Activated gamma-delta T cell treated with anti-CD3 and anti-CD28 coated beads, Interleukin-2, amount 50 U/mL, for 16 hours (primary cell): ENCODE measurements around the gene NEGR1.

ENCODE experiments used
- DNase-seq: peaks from one replicate; pipeline ENCODE4 v3.0.0-alpha.2; 2020; ENCODE audit warnings: low read depth

The NEGR1 gene

DNA sequence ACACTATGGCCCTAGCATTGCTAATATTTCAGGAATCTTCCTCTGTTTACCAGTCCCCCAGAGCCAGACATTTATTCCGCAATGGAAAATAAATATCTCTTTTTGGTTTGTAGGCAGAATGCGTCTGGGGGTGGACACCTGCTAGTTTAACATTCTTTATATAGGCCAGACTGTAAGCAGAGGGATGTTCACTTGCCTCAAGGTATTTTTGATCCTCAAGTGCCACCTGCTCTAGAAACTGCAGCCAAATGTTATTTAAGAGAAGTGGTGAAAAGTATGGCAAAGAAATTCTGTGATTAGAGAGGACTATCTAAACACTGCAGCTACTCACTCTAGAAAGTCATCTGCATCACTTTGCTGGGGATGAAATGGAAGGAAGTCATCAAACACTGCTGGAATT, 164.7 kb downstream of the NEGR1 start:
- DNase-seq, result no peak

DNA sequence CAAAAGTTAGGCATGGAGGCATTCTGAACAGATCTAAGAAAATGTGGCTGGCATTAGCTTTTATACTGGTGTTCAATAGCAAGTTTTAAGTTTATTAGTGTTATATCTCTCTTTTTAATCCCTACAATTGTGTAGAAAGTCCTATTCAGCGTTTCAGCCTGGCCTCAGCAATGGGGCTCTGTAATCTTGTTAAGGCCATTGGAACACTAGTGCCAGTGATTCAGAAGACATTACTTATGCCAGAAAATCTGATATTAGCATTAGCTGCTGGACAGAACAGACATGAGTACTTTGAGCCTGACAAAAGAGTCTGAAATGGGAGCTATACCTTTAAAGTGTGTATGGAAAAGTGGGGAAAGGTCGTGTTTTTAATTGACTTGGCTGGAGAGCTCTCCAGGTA, 167.0 kb downstream of the NEGR1 start:
- no peak for DNase-seq

DNA sequence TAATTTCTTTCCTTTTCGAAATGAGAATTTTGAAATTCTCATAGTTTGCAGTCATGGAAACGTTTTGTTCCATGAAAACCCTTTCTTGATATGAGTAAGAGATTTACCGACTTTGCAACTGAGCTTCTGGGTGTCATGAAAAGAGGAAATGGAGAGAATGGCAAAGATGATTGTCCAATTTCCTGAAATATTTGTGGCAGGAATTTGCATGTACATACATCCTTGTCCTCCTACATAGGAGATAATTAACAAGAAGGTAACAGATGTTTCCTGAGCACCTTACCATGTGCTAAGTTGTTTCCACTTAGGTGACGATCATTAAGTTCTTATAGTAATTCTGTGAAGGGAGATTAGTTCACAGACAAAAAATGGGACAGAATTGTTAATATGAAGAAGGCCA, 170.7 kb downstream of the NEGR1 start:
- DNase-seq, result no peak

DNA sequence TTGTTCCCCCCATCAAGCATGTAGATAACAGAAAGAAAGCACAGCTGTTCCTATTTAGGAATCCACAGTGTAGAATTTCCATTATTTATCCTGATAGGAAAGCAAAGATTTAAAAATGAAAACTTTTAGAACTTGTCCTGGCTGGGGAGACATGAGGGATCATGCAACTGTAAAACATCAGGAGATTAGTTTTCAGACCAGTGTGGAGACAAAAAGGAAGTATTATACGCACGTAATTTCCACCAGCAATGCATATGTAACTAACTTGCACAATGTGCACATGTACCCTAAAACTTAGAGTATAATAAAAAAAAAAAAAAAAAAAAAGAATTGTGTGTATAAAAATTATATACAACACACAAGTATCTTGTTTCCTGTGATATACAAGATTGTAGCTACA, 172.4 kb downstream of the NEGR1 start:
- no peak for DNase-seq

DNA sequence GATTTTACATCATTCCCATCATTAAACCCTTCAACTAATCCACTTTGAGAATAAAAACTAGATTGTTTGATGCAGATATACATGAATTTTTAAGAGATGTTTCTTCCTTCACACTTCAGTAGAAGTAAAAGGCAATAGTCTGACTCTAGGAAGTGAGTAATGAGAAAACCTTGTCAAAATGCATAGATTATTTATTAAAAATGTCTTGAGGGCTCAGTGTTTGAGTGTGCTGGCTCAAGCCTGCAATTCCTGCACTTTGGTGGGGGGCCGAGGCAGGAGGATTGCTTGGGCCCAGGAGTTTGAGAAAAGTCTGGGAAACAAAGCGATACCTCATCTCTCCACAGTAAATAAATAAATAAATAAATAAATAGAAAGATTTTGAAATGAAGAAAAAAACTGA, 177.1 kb downstream of the NEGR1 start:
- DNase-seq, result no peak

DNA sequence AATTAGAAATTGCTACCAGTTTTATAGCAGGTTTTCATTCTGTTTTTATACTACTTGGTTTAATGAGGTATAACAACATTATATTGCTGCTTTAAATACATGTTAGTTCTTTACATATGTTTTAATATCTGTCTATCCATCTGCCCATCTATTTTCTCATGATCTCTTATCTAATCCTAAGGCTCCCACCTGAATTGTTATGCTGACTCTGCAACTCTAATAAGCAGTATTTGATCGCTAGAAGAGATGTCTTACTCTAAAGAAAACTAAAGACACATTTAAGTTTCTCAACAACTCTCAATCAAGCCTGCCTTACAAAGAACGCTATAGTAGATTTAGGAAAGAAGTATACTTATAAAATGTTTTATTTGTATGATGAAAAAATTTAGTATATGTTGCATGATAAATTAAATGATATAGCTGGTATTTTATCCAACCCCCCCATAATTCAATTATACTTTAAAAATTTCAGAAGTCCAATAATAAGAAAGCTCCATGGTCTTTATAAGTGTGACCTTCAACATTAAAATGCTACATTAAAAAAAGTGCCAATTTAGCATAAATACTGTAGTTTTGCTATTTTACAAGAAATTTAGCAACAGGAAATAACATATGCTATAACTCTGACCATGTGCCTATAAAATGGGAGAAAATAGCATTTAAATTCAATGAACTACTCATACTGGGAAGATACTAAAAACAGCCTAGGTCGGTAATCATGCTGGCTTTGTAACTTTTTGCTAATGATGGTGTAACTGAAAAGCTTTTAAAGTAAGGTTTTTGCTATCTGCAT, 180.3 kb downstream of the NEGR1 start:
- no peak for DNase-seq

DNA sequence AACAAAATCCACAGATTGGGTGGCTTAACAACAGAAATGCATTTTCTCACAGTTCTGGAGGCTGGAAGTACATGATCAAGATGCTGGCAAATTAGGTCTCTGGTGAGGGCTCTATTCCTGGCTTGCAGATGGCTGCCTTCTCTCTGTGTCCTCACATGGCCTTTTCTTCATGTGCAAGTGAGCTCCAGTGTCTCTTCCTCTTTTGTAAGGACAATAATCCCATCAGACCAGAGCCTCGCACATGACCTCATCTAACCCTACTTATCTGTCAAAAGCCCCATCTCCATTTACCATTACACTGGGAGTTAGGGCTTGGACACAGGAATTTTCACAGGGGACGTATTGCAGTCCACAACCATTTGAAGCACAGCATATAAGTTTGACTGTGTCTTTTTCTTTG, 181.6 kb downstream of the NEGR1 start:
- no peak for DNase-seq

DNA sequence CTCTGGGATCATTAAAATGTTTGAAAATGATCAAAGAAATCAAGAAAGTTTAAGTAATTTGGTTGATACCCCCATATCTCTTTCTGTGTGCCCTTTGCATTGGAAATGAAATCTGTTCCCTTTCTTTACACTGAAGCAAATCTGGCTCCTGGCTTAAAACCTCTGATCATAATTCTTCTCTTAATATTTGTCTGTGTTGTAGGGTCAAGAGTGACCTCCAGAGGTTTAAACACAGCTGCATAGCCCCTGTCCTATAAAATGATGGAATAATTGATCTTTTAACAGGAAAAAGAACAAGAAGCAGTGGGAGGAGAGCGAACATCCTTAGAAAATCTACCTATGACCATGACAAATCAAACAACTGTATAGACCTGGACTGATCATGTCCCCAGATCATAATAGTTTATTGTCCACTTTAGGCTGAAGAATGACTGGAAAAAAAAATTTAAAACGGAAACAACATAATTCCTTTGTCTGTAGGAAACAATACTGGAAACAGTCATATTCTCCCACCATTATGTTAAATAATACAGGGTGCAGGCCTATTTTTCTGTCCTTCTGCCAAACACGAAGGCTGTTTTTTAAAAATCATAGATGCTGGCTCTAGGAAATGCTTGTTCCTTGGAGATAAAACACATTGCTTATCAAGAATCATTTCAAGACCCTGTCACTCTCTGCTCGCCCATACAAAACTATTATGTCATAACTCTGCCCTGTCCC, 184.3 kb downstream of the NEGR1 start:
- DNase-seq, result no peak

DNA sequence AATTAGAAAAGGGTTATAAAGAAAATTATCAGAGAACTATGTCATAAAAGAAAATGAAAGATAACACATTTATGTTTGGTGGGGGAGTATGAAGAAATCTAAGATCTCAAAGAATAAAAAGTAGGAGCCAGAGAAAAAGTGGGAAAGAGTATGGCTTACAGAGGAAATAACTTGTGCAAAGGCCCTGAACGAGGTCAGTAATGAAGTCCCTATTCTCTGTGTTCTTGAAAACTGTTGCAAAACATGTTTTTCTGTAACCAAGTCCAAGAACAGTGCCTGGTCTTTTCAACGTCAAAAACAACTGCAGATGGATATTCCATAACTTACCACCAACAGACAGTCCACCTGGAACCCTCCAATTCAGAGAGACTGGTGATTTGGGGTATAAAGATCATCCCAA, 188.1 kb downstream of the NEGR1 start:
- DNase-seq, result no peak

DNA sequence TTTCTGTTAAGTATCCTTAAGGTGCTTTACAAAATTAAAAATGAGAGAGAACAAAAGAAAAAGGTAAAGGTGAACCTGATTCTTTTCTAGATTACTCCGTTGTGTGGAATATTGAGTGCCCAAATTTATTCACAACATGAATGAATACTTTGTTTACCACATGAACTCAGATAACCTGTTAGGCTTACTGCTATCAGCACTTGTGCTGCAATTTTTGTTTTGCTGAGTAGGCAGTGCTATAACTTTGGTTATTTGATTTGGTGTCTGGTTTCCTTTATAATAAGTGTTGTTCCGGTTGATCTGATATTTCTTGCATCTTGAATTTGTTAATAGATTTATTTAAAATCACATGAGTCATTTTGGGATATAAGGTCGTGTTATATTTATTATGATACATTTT, 195.9 kb downstream of the NEGR1 start:
- no peak for DNase-seq

DNA sequence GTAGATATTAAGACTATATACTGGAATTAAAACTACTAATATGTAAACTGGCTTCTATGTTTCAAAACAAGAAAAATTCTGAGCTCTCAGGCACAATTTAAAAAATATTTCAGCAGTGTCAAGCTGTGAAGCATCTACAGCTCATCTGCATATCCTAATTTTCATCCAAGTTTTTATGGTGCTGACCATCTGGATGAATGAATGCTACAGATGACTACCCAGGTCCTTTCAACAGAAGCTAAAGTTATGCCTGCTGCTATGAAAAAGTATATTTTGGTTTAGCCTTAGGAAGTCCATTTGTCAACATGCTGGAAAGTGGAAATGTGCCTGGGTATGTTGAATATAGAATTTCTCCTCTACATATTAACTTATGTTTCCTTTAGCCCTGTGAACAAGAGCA, 206.9 kb downstream of the NEGR1 start:
- no peak for DNase-seq

DNA sequence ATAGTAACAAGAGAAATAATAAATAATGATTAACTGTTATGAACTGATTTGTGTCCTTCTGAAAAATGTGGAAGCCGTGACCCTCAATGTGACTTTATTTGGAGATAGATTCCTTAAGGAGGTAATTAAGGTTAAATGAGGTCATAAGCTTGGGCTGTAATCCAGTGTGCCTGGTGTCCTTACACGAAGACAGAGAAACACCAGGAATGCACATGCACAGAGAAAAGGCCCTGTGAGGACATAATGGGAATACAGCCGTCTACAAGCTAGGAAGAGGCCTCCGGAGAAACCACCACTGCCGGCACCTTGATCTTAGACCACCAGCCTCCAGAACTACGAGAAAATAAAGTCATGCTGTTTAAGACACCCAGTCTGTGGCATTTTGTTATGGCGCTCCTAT, 215.9 kb downstream of the NEGR1 start:
- DNase-seq, result no peak

DNA sequence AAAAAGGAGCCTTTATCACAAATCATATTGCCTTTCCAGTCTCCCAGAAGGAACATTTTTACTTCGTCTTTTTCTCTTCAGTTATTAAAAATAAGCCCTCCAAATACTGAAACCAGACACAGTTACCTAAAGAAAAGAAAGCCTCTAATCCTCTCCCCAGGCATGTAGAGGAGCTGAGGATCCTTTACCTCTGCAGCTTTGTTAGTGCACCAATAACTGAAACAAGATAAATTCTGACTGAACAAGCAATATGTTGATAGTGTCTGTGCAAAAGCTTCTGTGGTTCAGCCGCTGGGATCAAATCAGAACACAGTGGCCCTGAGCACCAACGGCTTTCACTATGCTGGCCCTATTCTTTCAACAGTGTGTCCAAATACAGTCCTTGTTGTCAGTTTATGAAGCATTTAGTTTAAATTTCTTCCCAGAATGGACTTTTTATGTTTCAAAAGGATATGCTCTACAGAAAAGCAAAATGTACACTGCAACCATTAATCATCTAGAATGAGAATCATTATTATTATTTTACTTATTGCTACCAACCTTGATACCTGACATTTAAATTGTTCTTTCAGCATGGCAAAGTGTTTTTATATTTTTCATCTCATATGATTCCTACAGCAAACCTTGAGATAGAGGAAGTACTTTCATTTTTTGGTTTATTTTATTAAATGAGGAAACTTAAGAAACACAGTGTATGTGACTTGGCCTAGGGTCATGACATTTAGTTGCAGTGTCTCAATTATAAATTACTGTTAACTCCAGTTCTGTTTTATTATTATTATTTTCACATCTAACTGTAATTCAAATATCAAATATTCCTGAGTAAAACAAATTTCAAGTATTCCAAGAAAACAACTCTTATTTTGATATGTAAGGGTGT, 217.9 kb downstream of the NEGR1 start:
- no peak for DNase-seq

DNA sequence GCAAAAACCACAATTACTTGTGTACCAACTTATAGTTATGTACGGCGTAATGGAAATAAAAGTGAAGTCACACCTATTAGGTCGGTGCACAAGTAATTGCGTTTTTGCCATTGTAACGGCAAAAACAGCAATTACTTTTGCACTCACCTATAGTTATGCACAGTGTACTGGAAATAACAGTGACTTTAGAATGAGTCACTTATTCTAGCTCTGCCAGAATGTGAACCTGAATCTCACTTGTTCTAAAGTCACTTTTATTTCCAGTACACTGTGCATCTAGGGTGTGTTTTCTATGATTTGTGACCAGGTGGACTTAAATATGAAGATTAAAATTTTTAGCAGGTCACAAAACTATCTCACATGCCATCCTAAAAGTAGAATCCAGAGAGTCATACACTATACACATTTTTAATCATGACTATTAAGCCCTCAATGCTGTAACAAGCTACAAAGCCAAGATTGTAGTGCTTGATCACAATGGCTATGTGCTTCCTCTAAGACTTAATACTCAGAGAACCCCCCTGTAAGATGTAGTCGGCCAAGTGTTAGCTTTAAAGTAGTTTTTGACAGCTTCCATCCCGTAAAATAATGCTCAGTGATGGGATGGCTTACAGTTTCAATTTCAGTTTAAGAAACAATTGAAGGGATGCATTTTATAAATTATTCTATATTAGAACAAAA, 218.8 kb downstream of the NEGR1 start:
- no peak for DNase-seq

DNA sequence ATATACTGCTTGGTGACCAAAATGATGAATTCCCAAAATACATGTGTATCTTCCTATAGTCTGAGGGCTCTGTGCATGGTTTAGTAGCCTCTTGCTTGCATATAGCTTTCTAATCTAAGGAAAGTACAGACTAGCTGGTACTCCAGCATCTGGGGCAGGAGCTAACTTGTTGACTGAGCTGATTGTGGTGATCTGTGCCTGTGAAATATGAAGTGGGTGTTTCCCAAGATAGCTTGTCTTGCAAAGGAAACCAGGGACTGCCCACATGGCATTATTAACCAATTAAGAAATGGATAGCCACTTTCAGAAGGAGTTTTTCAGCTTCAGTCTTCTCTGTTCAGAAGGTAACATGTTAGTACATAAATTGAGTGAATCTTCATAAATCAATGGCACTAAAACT, 219.8 kb downstream of the NEGR1 start:
- no peak for DNase-seq

DNA sequence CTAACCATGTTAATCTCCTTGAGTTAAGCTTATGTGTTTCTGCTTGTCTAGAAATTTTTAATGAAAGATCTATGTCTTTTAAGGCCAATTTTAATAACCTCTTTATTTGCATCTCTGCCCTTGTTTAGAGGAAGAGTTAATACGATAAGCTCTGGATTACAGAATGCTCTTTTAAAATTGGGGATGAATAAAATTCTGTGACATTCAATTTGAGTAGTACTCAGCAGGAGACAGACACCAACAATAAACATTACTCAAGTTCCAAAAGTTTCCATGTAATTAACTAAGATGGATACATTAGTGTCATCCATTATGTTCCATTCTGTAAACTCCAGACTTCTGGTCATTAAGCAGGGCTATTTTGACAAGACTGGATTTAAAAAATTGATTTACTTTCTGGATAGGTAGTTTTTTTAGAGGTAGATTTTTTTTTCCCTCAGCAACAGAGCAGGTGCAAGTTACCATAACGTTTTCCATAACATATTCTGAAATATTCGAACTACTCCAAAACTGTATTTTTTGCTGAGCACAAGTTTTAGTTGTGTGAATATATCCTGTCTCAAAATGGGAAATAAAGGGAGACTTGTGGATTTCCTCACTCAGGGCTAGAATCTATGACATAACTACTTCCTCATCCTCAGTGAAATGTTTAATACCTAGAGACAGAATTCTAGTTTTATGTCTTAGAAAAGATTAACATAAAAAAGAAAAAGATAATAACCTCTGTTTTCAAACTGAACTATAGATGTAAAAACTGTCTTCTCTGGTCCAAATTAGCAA, 221.7 kb downstream of the NEGR1 start:
- no peak for DNase-seq

DNA sequence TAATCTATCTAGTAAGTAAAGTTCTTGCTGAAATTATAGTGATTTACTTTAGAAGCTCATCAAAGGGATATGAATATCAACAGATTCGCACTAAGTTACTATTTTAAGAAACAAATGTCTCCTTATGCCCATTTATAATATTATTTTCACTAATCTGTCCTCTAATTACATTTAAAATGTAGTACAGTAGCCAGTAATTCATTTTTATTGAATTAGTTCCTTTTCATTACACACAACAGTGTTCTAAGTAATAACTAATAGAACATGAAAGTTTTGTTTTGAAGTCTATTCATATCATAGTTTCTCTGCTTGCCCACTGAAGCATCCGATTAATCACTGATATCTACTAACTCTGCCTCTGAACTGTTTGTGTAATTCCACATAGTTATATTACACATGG, 225.8 kb downstream of the NEGR1 start:
- no peak for DNase-seq

DNA sequence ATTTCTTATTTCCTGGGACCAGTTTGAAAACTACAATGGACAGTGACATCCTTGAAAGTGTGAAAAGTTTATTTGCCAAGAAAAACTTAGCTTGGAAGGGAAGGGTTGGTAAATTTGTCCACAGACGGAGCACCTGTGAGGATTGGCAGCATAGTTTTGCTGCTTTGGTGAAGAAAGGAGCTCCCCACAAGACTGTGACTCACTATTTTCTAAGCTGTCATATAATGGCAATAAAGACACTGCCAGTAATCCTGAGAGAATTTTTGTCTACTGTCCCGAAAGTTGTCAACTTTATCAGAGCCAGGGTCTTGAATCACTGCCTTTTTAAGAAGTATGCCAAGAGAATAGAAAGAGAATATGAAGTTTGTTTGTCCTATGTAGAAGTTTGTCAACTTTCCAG, 230.8 kb downstream of the NEGR1 start:
- DNase-seq, result no peak

DNA sequence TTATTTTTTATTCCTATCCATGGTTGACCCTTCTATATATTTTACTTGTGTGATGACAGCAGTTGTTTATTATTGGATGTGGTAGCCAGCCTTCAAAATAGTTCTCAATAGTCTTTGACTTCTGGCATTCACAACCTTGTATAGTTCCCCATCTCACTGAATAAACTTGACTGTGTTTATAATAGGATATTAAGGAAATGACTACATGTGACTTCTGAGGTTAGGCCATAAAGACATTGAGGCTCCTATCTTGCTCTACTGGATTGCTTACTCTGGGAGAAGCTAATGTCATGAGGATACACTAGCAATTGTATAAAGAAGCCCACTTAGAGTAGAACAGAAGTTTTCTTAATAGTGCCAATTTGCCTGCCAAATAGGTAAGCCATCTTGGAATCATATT, 231.8 kb downstream of the NEGR1 start:
- DNase-seq, result no peak

DNA sequence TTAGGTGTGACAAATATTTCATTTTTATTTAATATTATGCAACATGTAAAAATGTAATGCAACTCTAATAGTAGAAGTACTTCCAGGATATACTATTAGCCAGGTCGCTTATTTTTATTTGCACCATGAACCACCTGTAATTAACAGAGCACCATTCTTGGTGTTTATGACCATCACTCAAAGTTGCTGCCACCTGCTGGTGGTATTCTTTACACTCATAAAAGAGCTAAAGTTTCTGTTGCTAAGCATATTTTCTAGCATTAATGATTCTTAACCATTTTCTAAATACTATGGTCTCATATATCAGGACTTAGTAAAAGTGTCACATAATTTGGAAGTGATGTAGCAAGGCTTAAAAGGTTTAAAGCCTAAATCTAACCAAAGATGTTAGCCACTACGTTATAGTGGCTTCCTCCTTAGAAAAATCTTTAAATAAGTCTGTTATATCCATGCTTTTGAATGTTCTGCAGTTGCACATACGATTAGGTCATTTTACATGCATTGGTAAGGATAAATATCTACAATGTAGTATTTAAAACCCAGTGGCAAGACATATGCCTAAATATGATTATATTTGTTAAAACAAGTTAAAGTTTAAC, 244.5 kb downstream of the NEGR1 start:
- DNase-seq, result no peak

DNA sequence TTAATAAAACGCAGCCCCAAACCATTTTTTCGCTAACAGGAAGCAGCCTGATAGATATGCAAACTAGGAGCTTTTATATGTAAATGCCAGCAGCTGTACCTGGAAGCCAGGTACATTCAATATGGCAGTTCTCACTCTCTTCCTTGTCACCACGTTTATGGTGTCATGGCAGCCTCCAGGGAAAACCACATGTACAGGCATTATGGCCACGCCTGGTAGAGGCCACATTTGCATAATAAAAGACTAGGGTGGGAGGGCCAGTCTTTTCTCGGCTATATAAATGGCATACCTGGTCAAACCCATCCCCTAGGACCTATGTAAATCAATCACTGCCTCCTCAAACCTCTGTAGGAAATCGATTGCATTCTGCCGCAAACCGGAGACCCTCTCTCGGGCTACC, 247.5 kb downstream of the NEGR1 start:
- no peak for DNase-seq
